AML-193 (cell line): ENCODE data around the gene CKS1B.

Experiments used
- DNase-seq, 2 experiments: peaks; one replicate each; lab custom pipeline; 2025; lab: John Stamatoyannopoulos, UW

CKS1B gene

GRCh38 chr1:154945962-154946850 lies 28.3 kb upstream of the CKS1B start:
- no peak for DNase-seq

GRCh38 chr1:154948079-154948478 lies 26.4 kb upstream of the CKS1B start:
- no peak for DNase-seq

- no peak for DNase-seq
Observed at GRCh38 chr1:154951901-154952657, 22.4 kb upstream of the CKS1B start.

- no peak for DNase-seq
Observed at GRCh38 chr1:154952664-154953063, 21.8 kb upstream of the CKS1B start.

- no peak for DNase-seq
Observed at GRCh38 chr1:154953611-154954038, 20.9 kb upstream of the CKS1B start.

GRCh38 chr1:154954541-154954940 lies 19.9 kb upstream of the CKS1B start:
- DNase-seq: no peak

GRCh38 chr1:154955039-154955717 lies 19.3 kb upstream of the CKS1B start:
- DNase-seq: no peak

- peak; percentile 85 to 93 for DNase-seq
Observed at GRCh38 chr1:154955718-154956543, 18.6 kb upstream of the CKS1B start, which contains the start of gene PBXIP1. TSS of gene PBXIP1 (minus strand) at chr1:154956099. CDS start at chr1:154953721, 2,378 bp downstream.

- no peak for DNase-seq
Observed at GRCh38 chr1:154956544-154956941, 17.9 kb upstream of the CKS1B start.

- DNase-seq: no peak
Observed at GRCh38 chr1:154957091-154957657, 17.3 kb upstream of the CKS1B start.

GRCh38 chr1:154958036-154958435 lies 16.4 kb upstream of the CKS1B start:
- DNase-seq: no peak

GRCh38 chr1:154958681-154959425 lies 15.6 kb upstream of the CKS1B start:
- no peak for DNase-seq

- no peak for DNase-seq
Observed at GRCh38 chr1:154959426-154959780, 15.1 kb upstream of the CKS1B start.

- DNase-seq: peak in 1 of 2 experiments; percentile 12
Observed at GRCh38 chr1:154960446-154961136, 13.9 kb upstream of the CKS1B start.

- peak; percentile 43 to 56 for DNase-seq
Observed at GRCh38 chr1:154961207-154962155, 13.0 kb upstream of the CKS1B start, which contains the start of gene PYGO2. TSS of gene PYGO2 (minus strand) at chr1:154961782. CDS start at chr1:154961576, 206 bp downstream.

GRCh38 chr1:154962156-154962749 lies 12.2 kb upstream of the CKS1B start:
- no peak for DNase-seq

- DNase-seq: no peak
Observed at GRCh38 chr1:154962795-154963330, 11.6 kb upstream of the CKS1B start.

GRCh38 chr1:154963643-154964042 lies 10.8 kb upstream of the CKS1B start:
- DNase-seq: no peak
